ENCODE data around the gene TFDP2. TPM values are rescaled to one million over a fixed set of nuclear protein-coding genes. Genes with fewer than 3 reads are reported as not detected.
"Not testable (repeated sequence)": the region's sequence is repeated elsewhere in the genome, so short reads cannot be mapped to it uniquely, and the experiment has no call there.

The TFDP2 gene
- total and polyA plus RNA-seq, 7 experiments from 2014 or later = 23.7 to 44.7 (median 40.6) TPM

DNA sequence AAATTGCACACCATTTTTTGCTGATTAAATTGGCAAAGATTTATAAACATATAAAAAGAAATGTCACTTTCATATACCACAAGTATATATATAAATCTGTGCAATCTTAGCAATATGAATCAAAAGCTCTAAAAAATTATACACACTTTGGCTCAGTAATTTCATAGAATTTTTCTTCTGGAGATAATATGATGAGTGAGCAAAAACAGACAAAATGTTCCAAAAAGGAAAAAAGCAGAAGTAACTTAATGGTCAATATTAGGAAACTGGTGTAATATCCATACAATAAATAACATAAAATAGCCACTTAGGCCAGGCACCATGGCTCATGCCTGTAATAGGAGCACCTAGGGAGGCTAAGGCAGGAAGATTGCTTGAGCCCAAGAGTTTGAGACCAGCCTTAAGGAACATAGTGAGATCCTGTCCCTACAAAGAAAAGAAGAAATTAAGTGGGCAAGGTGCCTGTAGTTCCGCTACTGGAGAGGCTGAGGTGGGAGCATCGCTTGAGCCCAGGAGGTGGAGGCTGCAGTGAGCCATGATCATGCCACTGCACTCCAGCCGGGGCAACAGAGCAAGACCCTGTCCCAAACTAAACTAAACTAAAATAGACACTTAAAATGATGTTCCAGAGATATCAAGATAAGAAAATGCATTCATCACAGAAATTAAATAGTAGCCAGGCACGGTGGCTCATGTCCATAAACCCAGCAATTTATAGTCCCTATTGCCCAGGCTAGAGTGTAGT lies 52.1 kb downstream of the TFDP2 start:
- Mint-ChIP-seq H3K27me3 (no peaks in the 10 kb centered on the region), H3K4me3 (no peak overlapping the region), H3K36me3 (peaks cover 0 to 21% (median 14%) of the 10 kb centered on the region in 5 donors), H3K27ac (no peak overlapping the region), H3K4me1 (peaks cover 0 to 11% (median 4%) of the 10 kb centered on the region in 7 donors), H3K9me3 (no peaks in the 10 kb centered on the region)
- DNase-seq (no peak), ATAC-seq (no peak)
- ChIA-PET POLR2A (no interaction called here), CTCF (no interaction called here)
- Histone ChIP-seq H3K27ac (ENCODE audit: low read depth, low read length) (no peak overlapping the region), H3K9me3 (ENCODE audit: control insufficient read depth in 2 of 3, low read length in 3 of 3) (no peaks in the 10 kb centered on the region), H3K4me1 (ENCODE audit: control insufficient read depth in 2 of 2, insufficient read depth in 2 of 2, low read length in 2 of 2) (no peaks in the 10 kb centered on the region), H3K4me3 (ENCODE audit: low read length) (no peak overlapping the region), H3K36me3 (ENCODE audit: control insufficient read depth in 2 of 3, insufficient read depth in 3 of 3, low read length in 3 of 3) (no peaks in the 10 kb centered on the region), H3K27me3 (ENCODE audit: control insufficient read depth in 2 of 2, insufficient read depth in 2 of 2, low read length in 2 of 2) (no peaks in the 10 kb centered on the region)
- intact Hi-C loops (cut with micrococcal nuclease) = no loop called here

DNA sequence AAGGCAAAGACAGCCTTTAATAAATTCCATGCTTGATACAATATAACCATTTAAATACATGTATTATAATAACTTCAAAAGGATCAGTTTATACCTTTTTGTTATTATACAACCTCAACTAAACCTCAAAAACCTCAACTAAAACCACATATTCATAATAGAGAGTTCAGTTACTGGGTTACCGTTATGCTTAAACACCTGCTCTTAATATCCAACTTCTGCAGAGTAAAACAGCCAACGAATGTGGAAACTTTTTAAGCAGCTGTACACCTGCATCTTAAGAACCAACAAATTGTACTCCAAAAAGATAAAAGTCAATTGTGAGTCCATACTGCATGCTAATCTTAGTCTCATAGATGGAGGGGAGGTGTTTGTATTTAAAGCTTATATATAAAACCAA lies 53.5 kb downstream of the TFDP2 start:
- Histone ChIP-seq H3K27me3 (ENCODE audit: control insufficient read depth in 2 of 2, insufficient read depth in 2 of 2, low read length in 2 of 2) (no peaks in the 10 kb centered on the region), H3K4me3 (ENCODE audit: low read length) (no peak overlapping the region), H3K4me1 (ENCODE audit: control insufficient read depth in 2 of 2, insufficient read depth in 2 of 2, low read length in 2 of 2) (no peaks in the 10 kb centered on the region), H3K36me3 (ENCODE audit: control insufficient read depth in 2 of 3, insufficient read depth in 3 of 3, low read length in 3 of 3) (no peaks in the 10 kb centered on the region), H3K27ac (ENCODE audit: low read depth, low read length) (no peak overlapping the region), H3K9me3 (ENCODE audit: control insufficient read depth in 2 of 3, low read length in 3 of 3) (no peaks in the 10 kb centered on the region)
- CTCF ChIA-PET = no interaction called here
- H3K4me3 Mint-ChIP-seq = no peak overlapping the region
- H3K36me3 Mint-ChIP-seq = peaks cover 0 to 28% (median 16%) of the 10 kb centered on the region in 5 donors
- intact Hi-C loops (cut with micrococcal nuclease) = no loop called here
- H3K27me3 Mint-ChIP-seq = no peaks in the 10 kb centered on the region
- H3K9me3 Mint-ChIP-seq = no peaks in the 10 kb centered on the region
- no peak for ATAC-seq
- peaks cover 0 to 11% (median 4%) of the 10 kb centered on the region in 7 donors for H3K4me1 Mint-ChIP-seq
- DNase-seq = no peak
- POLR2A ChIA-PET = no interaction called here
- H3K27ac Mint-ChIP-seq = no peak overlapping the region

DNA sequence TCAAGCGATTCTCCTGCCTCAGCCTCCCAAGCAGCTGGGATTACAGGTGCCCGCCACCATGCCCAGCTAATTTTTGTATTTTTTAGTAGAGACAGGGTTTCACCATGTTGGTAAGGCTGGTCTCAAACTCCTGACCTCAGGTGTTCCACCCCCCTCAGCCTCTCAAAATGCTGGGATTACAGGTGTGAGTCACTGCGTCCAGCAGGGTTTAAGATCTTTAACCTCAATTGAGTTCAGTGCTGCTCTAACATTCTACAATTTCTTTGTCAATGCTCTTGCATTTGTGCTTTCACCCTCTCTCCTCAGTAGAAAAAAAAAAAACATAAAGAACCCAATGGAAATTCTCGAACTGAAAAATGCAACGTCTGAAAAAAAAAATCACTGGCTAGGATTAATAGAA lies 60.4 kb downstream of the TFDP2 start:
- H3K27ac Mint-ChIP-seq; POLR2A ChIA-PET; DNase-seq; H3K27me3 ChIP-seq (ENCODE audit: control insufficient read depth in 2 of 2, insufficient read depth in 2 of 2, low read length in 2 of 2); H3K4me1 ChIP-seq (ENCODE audit: control insufficient read depth in 2 of 2, insufficient read depth in 2 of 2, low read length in 2 of 2); H3K4me3 ChIP-seq (ENCODE audit: low read length); H3K27me3 Mint-ChIP-seq; H3K36me3 ChIP-seq (ENCODE audit: control insufficient read depth in 2 of 3, insufficient read depth in 3 of 3, low read length in 3 of 3); H3K4me1 Mint-ChIP-seq; H3K9me3 Mint-ChIP-seq; H3K27ac ChIP-seq (ENCODE audit: low read depth, low read length); intact Hi-C loops (cut with micrococcal nuclease); H3K9me3 ChIP-seq (ENCODE audit: control insufficient read depth in 2 of 3, low read length in 3 of 3); ATAC-seq: not testable (repeated sequence)
- CTCF ChIA-PET = interaction anchor here (0.7 kb wide), 1 partner anchor 139 kb away, joined by 3 read pairs; no protein-coding TSS in a partner anchor
- Mint-ChIP-seq H3K36me3 (peaks cover 0 to 47% (median 30%) of the 10 kb centered on the region in 5 donors), H3K4me3 (peak overlapping the region in 1 of 10 donors; percentile 8)

DNA sequence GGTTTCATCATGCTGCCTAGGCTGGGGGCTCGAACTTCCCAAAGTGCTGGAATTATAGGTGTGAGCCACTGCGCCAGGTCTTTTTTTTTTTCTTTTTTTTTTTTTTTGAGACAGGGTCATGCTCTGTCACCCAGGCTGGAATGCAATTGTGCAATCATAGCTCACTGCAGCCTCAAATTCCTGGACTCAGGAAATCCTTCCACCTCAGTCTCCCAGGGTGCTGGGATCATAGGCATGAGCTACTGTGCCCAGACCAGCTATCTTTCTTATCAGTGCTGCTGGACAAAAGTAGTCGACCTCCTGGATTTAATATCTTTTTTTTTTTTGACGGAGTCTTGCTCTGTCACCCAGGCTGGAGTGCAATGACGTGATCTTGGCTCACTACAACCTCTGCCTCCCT lies 60.8 kb downstream of the TFDP2 start:
- H3K9me3 Mint-ChIP-seq = peaks cover 0 to 12% (median 5%) of the 10 kb centered on the region in 11 donors
- H3K27me3 Mint-ChIP-seq = peaks cover 0 to 6% (median 0%) of the 10 kb centered on the region in 5 donors
- peaks cover 0 to 51% (median 34%) of the 10 kb centered on the region in 5 donors for H3K36me3 Mint-ChIP-seq
- peaks cover 0 to 6% (median 0%) of the 10 kb centered on the region in 7 donors for H3K4me1 Mint-ChIP-seq
- POLR2A ChIA-PET = no interaction called here
- no peaks in the 10 kb centered on the region for H3K9me3 ChIP-seq (ENCODE audit: control insufficient read depth in 2 of 3, low read length in 3 of 3)
- H3K27ac ChIP-seq (ENCODE audit: low read depth, low read length) = no peak overlapping the region
- H3K4me3 ChIP-seq (ENCODE audit: low read length) = no peak overlapping the region
- H3K27ac Mint-ChIP-seq = no peak overlapping the region
- H3K27me3 ChIP-seq (ENCODE audit: control insufficient read depth in 2 of 2, insufficient read depth in 2 of 2, low read length in 2 of 2) = no peaks in the 10 kb centered on the region
- H3K4me3 Mint-ChIP-seq = no peak overlapping the region
- no peaks in the 10 kb centered on the region for H3K36me3 ChIP-seq (ENCODE audit: control insufficient read depth in 2 of 3, insufficient read depth in 3 of 3, low read length in 3 of 3)
- DNase-seq = no peak
- CTCF ChIA-PET = interaction anchor here (0.6 to 0.7 kb wide), 2 partner anchors 43 to 138 kb away, joined by 3 to 5 read pairs; no protein-coding TSS in a partner anchor
- no peak for ATAC-seq
- intact Hi-C loops (cut with micrococcal nuclease) = no loop called here
- H3K4me1 ChIP-seq (ENCODE audit: control insufficient read depth in 2 of 2, insufficient read depth in 2 of 2, low read length in 2 of 2) = no peaks in the 10 kb centered on the region

DNA sequence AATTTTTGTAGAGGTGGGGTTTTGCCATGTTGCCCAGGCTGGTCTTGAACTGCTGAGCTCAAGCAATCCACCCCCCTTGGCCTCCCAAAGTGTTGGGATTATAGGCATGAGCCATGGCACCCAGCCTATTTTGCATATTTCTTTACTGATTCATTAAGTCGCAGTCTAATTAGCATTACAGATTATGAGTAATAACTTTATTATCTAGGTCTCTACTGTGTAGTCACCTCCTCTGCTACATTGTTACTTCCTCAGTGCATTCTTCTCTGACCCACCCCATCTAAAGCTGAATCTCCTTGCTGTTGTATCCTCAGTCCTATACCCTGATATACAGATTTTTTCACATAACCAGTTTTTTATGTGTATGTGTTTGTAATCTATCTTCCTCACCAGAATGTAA lies 61.7 kb downstream of the TFDP2 start:
- no peaks in the 10 kb centered on the region for H3K36me3 ChIP-seq (ENCODE audit: control insufficient read depth in 2 of 3, insufficient read depth in 3 of 3, low read length in 3 of 3)
- Mint-ChIP-seq H3K4me1 (peaks cover 0 to 6% (median 0%) of the 10 kb centered on the region in 7 donors), H3K9me3 (peaks cover 0 to 17% (median 5%) of the 10 kb centered on the region in 11 donors), H3K4me3 (no peak overlapping the region), H3K27me3 (peaks cover 0 to 6% (median 0%) of the 10 kb centered on the region in 5 donors), H3K36me3 (peaks cover 0 to 53% (median 37%) of the 10 kb centered on the region in 5 donors), H3K27ac (no peak overlapping the region)
- POLR2A ChIA-PET = no interaction called here
- H3K27me3 ChIP-seq (ENCODE audit: control insufficient read depth in 2 of 2, insufficient read depth in 2 of 2, low read length in 2 of 2) = no peaks in the 10 kb centered on the region
- intact Hi-C loops (cut with micrococcal nuclease) = no loop called here
- H3K4me3 ChIP-seq (ENCODE audit: low read length) = no peak overlapping the region
- no peak for DNase-seq
- no peak overlapping the region for H3K27ac ChIP-seq (ENCODE audit: low read depth, low read length)
- H3K9me3 ChIP-seq (ENCODE audit: control insufficient read depth in 2 of 3, low read length in 3 of 3) = no peaks in the 10 kb centered on the region
- no peak for ATAC-seq
- H3K4me1 ChIP-seq (ENCODE audit: control insufficient read depth in 2 of 2, insufficient read depth in 2 of 2, low read length in 2 of 2) = no peaks in the 10 kb centered on the region
- CTCF ChIA-PET = no interaction called here

DNA sequence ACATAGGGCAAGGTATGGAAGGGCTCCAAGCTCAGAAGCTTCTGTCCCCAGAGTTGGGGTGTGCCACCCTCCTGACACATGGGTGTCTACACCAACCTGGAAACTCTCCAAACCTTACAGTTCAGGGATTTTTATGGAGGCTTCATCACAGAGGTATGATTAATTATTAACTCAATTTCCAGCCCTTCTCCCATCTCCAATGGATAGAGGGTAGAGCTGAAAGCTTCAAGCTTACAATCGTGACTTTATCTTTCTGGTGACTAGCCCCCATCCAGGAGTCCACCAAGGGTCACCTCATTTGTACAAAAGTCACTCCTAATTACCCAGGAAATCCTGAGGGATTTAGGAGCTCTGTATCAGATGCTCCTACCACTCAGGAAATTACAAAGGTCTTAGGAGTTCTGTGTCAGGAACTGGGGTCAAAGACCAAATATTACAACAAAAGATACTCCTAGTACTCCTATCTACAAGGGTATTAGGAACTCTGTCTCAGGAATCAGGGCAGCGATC lies 62.7 kb downstream of the TFDP2 start:
- no peak overlapping the region for H3K27ac Mint-ChIP-seq

More for the DNA sequence above, 62.7 kb downstream of the TFDP2 start:
- no peaks in the 10 kb centered on the region for H3K27me3 ChIP-seq (ENCODE audit: control insufficient read depth in 2 of 2, insufficient read depth in 2 of 2, low read length in 2 of 2)
- no peak for DNase-seq
- Mint-ChIP-seq H3K4me3 (no peak overlapping the region), H3K36me3 (peaks cover 0 to 52% (median 39%) of the 10 kb centered on the region in 5 donors), H3K9me3 (peaks cover 0 to 21% (median 5%) of the 10 kb centered on the region in 11 donors), H3K27me3 (peaks cover 0 to 6% (median 0%) of the 10 kb centered on the region in 5 donors), H3K4me1 (peaks cover 0 to 4% (median 0%) of the 10 kb centered on the region in 7 donors)
- no peaks in the 10 kb centered on the region for H3K4me1 ChIP-seq (ENCODE audit: control insufficient read depth in 2 of 2, insufficient read depth in 2 of 2, low read length in 2 of 2)
- ChIA-PET POLR2A (no interaction called here), CTCF (no interaction called here)
- ATAC-seq = no peak
- no peak overlapping the region for H3K4me3 ChIP-seq (ENCODE audit: low read length)
- H3K36me3 ChIP-seq (ENCODE audit: control insufficient read depth in 2 of 3, insufficient read depth in 3 of 3, low read length in 3 of 3) = no peaks in the 10 kb centered on the region
- intact Hi-C loops (cut with micrococcal nuclease) = no loop called here
- no peaks in the 10 kb centered on the region for H3K9me3 ChIP-seq (ENCODE audit: control insufficient read depth in 2 of 3, low read length in 3 of 3)
- no peak overlapping the region for H3K27ac ChIP-seq (ENCODE audit: low read depth, low read length)
